Activated T-cell treated with anti-CD3 and anti-CD28 coated beads, Interleukin-2, amount 50 U/mL, for 1 hour (primary cell): ENCODE measurements around the gene OMA1.
"Not testable (repeated sequence)": the region's sequence is repeated elsewhere in the genome, so short reads cannot be mapped to it uniquely, and the experiment has no call there.

ENCODE experiments used
- DNase-seq: peaks from one replicate; pipeline ENCODE4 v3.0.0-alpha.2; 2020

OMA1 gene

DNA sequence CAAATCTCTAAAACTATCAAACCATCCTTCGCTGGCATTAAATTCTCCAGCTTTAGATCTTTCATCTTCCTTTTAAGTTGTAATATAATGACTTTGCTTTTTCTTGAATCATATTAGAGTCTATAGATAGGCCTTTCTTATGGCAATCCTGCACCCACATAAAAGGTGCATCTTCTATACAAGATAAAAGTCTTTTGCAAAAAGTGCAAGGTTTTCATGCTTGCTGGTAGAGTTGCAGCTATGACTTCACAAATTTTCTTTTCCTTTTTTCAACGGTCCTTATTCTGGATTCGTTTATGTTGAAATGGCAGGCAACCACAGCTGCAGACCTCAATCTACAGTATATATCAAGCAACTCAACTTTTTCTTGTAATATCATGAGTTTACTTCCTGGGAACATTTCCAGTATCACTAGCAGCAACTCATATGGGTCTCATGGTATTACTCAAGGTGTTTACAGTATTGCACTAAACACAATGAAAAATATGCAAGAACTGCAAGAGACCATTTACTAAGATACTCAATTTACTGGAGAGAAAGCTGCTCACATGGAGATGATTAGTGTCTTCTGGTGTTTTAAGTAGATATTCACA lies 22.1 kb downstream of the OMA1 start:
- no peak for DNase-seq

DNA sequence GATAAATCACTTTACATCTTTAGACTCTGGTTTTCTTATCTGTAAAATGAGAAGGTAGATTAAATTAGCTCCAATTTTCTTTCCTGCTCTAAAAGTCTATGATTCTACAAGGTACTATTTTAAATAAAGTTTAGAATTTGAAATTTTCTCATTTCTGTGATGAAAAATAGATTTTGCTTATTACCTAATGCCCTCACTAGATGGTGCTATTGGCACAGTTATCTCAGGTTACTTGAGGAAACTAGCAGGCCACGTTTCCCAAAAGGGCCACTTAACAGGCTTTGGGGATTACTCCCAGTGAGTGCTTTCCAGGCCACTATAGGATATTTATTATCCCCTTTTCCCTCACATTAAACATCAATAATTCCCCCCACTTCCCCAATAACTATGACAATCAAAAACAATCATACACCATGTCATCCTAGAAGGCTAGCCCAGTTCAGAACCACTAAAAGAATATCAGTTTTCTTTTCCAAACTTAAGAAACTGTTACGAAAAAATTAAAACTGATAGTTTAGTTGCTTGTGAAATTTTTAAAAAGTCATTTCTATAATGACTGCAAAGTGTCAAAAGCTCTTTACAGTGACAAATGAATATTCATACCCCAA lies 30.6 kb downstream of the OMA1 start:
- DNase-seq: no peak

DNA sequence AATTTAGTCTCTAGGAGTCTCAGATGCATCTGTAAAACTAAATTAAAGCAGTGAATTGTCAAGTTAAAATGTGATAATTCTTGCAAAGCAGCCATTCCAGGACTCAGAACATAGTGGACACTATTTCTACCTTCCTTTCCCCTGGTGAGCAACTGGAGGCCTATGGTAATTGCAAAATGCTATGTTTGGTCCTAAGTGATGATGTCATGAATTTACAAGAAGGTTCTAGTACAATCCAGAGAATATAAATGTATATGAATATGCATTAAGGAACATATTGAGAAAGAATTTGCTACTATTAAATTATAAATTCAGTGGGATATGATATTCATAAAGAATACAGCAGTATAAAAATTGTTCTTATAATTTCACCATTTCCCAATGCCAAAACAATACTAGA lies 32.6 kb downstream of the OMA1 start:
- DNase-seq: no peak

DNA sequence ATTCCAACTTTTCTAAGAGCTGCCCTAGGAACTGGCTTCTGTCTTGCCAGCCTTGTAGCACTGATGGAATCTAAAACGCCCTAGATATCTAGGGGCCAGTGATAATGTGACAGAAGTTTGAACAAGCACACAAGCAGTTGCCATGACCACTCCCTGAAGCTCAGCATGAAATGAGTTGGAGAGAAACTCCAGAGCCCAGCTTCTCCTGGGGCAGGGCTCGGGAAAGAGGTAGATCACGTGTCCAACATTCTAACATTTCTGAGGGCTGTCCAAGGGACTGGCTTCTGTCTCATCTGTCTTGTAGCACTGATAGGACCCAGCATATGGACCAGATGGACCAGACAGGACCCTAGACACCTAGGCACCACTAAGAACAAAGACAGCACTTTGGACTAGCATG lies 37.9 kb downstream of the OMA1 start:
- no peak for DNase-seq

DNA sequence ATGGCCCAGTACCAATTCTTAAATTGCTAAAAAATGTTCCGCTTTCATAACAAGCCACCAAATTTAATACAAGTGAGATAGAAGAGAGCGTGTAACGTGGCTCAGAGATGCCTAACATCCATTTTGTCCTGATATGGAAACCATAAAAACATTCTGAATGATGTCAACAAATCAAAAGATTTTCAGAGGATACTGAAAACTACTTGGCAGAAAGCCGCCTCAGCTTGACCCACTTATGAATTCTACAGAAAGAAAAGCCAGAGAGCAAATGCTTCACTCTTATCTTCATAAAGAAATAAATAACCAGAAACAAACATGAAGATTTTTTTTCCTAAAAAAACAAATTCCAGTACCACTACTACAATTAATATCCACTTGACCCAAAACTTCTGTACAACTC lies 41.2 kb downstream of the OMA1 start:
- no peak for DNase-seq

DNA sequence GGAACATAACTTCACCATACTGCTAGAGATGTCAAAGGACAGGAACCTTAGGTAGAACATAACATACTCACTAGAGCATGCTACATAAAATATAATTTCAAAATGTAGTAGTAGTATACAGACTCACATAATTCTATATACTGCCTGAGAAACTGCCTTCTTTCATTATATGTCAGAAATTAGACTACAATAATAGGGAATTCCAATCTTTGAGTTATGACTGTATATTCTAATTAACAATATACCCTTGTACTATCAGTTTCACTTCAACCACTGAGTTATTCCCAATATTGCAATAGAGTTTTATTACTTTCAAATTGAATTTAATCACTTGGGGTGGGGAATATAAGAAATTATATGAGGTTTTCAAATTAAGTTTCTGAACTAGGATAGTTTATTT lies 44.0 kb downstream of the OMA1 start:
- DNase-seq: no peak

DNA sequence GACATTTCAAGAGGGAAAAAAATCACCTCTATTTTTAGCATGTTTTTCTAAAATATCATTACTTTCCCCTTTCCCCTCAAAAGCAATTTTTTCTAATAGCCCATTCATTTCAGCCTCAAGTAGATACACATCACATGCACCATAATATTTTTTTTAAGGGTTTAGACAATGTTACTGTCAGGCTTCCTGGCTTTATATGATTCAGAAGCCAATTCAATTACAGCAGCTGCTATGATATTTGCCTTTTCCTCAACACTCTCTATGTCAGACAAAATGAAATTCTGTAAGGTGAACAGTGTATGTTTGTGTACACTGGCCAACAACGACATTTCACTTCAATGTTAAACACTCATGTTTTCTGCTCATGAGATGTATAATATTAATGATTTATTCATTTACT lies 46.5 kb downstream of the OMA1 start:
- DNase-seq: no peak

DNA sequence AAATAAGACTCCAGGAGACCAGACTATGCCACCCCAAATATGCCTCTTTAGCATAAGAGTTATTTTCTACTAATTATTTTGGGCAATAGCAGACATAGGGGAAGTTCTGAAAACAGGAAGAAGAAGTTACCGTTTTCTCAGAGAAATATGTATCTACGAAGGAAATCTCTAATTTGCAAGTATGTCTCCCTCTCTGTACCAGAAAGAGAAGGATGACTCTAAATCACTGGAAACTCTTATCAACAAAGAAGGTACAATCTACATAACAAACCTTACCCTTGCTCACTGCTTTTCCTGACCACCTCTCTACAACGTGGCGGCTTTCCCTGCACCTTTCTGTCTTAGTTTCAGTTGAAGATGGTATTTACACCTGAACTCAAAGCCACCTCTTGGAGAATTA lies 49.0 kb downstream of the OMA1 start:
- no peak for DNase-seq

DNA sequence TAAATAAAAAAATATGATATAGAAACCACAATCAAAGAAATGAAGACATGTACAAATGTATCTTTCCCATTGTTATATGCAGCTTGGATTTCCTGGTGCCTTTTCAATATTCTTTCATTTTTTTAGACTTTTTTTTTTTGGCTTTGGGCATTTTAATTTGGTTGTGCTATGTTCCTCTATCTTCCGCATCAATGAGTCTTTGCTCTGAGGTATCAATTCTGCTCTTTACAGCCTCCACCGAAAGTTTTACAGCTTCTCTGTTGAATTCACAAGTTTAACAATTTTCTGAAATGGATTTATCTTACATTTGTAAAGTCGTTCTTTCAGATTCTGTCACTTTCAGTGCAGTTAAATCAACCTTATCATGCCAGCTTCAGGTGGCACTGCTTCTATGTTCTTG lies 50.5 kb downstream of the OMA1 start:
- no peak for DNase-seq

DNA sequence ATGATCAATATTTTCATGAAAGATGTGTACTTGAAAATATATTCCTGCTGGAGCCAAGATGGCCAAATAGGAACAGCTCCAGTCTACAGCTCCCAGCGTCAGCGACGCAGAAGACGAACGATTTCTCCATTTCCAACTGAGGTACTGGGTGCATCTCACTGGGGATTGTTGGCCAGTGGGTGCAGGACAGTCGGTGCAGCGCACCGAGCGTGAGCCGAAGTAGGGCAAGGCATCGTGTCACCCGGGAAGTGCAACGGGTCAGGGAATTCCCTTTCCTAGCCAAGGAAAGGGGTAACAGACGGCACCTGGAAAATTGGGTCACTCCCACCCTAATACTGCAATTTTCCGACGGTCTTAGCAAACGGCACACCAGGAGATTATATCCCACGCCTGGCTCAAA lies 57.6 kb downstream of the OMA1 start:
- DNase-seq: not testable (repeated sequence)

DNA sequence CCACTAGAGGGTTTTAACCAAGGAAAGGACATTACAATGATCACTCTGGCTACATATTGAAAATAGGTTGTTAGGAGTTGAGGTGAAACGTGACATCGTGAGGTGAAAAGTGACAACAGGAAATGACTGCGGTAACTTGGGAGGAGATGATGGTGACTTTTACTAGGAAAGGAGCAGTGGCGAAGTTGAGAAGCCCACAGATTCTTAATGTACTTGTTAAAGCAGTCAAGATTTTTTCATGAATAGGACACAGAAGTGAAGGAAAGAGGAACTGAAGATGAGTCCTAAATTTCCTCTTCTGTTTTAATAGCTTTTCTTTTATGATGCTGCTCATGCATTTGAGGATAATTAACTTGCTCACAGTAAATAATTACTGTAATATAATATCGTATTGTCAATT lies 59.5 kb downstream of the OMA1 start:
- no peak for DNase-seq

DNA sequence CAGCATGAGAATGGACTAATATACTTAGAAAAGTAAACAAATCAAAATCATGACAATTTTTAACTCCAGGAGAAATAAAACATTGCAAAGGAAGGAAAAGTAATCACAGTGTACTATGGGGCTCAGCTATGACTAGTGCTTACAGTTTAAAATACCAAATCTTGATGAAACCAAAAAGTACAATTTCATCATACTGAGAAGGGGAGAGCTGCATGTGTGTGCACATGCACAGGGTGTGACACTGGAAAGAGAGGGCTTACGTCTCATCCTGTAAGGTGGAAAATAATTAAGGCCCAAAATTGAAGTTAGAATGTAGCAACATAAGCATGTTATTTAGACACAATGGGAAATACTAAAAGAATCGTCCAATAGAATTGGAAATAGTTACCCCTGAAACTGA lies 64.6 kb downstream of the OMA1 start:
- no peak for DNase-seq

DNA sequence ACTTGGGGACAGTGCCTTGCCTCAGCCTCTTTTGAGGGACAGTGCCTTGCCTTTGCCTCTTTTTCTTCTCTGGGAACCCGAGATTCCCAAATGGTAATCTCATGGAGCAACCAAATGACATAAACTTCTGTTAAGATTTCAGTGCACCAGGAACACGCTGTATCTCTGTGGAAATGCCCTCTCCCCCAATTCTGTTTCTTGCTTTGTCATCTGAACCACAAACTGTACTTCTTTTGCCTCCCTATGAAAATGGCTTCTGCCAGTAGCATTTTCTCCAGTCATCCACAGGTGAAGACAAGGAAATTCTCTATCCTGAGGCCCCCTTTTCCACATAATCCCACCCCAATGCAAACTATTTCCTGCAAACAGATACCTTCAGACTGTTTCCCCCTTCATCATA lies 66.3 kb downstream of the OMA1 start:
- no peak for DNase-seq

DNA sequence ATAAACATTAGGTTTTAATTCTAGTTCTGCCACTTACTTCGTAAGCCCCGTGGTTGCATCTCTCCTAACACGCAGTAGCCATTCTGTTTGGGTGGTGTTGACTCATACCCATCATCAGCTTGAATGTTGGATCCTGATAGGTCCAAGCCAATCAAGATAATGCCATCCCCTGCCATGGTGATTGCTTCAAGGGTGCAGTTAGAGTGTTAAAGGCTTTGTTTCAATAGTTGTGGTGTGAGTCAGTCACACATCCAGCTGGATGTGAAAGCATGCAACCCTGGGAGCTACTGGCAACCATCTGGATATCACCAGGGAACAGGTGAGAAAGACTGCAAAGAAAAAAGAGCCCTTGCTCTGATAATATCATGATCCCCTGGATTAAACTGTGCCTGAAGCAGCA lies 69.1 kb downstream of the OMA1 start:
- DNase-seq: no peak

DNA sequence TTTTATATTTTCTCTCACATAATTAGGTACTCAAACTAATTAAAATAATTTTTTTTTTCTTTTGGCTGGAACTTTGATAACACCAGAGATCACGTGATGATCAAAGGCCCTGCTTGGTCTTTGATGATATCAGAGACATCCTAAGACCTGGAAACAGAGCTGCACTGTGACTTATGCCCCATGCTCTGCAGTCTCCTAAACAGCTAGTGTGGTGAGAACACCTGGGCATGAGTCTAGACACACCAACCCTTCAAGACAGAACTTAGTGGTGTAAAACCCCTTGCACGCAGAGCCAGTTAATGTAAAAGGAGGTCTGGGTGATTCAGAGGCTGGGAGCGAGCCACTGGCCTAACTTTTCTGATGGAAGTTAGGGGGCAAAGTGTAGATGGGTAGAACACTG lies 70.3 kb downstream of the OMA1 start:
- DNase-seq: no peak

DNA sequence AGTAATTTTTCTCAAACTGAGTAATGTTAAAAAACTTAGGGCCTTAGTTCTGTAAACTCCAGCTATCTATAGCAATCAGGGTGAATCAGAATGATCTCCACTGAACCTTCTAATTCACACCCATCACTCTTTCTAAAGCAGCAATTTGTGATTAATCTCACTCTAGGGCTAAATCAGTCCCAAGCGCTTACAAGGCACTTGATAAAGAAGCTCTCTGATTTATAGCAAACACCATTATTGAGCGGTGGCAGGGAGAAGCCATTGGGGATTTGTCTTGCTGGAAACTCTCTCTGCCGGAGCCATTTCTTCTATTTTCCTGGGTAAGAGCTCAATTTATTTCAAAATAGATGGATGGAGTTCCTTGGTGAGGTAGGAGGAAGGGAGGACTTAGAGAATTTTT lies 77.0 kb downstream of the OMA1 start:
- no peak for DNase-seq

DNA sequence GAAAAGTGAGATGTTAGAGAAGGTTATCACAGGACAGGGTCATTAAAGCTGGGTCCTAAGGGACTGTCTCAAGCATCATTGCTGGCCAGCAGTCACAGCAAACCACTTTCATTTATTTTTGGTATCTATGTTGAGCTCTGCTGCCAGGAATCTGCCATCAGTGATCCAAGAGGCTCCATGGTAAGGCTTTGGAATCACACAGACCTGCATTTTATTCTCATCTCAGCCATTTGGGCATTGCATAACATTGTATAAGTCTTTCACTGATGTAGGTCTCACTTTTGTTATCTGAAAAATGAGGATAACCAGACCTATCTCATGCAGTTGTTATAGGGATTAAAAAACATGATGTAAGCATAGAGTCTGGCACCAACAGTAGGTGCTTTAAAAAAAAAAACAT lies 77.5 kb downstream of the OMA1 start:
- no peak for DNase-seq

DNA sequence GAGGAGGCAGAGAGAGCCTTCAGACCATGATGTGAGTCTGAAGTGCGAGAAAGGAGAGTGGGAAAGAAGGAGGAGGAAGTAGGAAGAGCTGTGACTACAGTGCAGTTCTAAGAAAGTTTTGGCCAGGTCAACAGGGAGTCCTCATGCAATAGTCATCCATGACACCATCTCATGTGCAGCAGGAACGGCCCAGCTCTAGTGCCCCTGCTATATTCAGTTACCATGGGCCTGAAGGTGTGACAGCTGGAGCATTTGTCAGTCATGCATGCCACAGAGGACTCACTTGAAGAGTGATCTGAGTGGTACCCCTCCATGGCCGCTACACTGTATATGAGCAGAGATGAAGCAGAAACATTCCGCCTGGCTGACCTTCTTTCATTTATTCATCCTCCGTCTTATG lies 77.9 kb downstream of the OMA1 start:
- no peak for DNase-seq

DNA sequence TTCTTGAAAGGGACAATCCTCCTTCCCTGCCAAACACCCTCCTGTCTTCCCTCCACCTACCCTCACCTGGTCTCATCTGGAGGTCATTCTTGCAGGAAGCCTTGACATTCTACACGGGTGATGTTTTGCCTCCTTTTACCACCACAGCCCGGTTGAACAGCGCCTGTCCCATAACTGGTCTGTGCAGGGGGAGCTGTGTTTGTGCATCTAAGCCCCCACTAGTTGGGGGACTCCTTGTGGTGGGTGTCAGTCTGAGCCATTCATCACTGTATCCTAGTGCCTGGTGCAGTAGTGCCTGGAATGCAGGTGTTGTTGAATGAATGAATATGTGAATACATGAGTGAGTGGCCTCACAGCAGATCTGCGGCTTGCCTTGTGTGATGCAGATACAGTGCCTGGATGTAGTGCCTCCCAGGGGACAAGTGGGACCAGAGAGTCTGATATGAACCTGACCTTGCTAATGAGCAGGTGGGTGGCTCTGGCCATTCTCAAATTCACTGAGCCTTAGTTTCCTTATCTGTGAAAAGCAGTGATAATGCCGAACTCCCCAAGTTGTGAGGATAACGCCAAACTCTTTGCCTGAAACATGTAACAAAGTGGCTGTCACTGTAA lies 79.8 kb downstream of the OMA1 start:
- DNase-seq: no peak

DNA sequence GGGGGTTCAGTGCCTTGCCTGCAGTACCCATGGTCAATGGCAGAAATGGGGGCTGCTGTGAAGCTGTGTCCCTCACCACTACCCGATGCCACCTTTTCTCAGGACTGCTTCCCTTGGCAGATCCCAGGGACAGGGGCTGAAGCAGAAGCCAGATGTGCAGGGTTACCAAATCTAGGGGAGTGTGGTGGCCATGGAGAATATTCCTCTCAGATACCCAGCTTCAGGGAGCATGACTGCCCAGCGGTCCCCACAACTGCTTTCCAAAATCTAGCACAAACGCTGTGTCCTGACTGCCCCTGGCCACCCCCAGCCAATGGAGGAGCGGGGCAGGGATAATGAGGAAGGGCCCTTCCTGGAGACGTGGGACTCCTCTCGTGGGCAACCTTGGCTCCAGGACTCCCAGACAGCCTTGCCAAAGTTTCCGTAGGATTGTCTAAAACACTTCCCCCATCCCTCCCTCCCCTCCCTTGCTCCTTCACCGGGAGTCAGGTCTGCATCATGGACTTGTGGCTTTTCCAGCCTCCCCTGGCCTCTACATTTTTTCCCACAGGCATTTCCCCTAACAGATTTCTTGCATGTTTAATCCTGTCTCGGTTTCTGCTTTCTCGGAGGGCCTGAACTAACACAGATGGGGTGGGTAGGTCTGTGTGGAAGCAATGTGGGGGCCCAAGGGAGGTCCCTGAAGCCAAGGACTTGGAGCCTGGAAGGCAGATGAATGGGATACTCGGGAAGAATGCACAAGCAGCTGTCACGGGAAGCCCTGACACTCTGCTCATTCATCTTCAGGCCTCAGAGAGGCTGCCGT lies 80.5 kb downstream of the OMA1 start:
- no peak for DNase-seq

DNA sequence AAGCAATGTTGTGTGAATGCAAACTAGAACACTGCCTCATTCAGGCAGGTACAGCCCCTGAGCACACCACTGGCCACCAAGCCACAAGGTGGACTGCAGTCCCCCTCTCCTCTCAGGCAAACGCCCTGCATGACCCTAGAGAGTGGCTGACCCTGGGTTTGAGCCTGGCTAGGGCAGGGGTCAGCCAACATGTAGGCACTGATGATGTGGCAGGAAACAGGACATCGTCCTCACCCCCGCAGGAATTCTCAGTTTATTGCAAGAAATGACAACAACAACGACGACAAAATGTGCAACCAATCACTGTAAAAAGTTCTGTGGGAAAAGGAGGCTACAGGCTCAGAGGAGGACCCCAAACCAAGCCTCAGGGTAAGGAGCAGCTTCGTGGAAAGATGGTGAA lies 81.3 kb downstream of the OMA1 start:
- no peak for DNase-seq

DNA sequence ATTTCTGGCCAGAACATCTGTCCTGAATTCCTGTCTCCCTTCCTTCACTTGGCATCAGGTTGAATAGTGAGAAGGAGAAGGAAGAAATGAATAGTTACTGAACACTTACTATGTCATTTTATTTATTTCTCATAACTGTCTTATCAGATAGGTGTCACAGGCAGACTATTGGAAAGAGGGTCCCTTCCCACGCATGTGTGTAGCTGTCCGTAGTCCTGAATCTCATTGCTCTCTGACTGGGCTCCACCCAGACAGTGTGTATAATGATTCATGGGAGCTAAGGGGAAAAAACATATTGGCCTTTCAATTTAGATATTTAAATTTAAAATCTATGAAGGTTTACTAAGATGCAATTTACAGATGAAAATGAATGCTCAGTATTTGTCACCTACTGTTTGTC lies 86.1 kb downstream of the OMA1 start:
- DNase-seq: no peak

DNA sequence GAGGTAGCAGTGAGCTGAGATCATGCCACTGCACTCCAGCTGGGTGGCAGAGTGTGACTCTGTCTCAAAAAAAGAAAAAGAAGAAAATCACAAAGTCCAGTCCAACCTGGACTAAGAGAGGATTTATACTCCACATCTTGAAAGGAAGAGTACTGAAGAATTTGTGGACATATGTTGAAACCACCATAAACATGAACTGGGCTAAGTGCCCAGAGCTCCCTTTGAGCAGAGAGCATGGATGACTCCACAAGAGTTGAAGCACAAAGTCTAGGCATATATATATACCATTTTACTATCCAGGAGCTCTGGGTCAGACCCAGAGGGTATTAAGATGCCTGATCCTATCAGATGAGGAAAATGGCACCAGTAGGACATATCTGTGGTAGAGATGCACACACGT lies 86.6 kb downstream of the OMA1 start:
- no peak for DNase-seq

DNA sequence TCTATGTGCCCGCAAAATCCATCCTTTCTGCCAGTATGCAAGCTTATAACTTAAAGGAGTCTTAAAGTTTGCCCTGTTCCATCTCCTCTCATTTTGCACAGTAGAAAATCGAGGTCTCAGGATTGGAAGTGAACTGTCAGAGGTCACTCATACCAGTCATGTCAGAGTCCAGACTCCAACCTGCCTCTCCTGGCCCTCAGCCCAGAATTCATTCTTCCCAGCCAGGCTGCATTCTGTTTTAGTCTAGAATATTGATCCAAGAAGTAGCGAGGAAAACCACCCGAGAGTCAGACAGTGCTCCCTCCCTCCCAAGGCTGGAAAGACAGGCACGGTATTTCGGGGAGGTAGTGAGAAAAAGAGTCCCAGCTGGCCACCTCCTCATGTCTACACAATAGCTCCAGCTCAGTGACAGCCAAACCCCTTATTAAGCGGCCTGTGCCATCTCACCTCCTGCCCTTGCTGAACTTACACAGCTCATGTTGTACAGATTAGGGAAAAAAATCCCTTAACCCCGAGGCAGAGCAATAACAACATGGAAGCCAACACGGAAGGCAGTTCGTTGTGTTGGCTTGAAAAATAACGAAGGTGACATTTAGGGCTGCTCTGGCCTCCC lies 89.4 kb downstream of the OMA1 start:
- no peak for DNase-seq
